ENCODE results near the gene HBP1. TPM values are rescaled to one million over a fixed set of nuclear protein-coding genes. Genes with fewer than 3 reads are reported as not detected.
A peak's percentile ranks its signal among the peaks of the same experiment; 100 is the strongest.

HBP1 gene
- total RNA-seq, 1 donor from 2014 or later, result 50.9 TPM

- H3K27me3 Mint-ChIP-seq (ENCODE audit: unreplicated experiment), result peaks cover 15% of the 10 kb centered on the region
- H3K4me1 Mint-ChIP-seq (ENCODE audit: unreplicated experiment), result peaks cover 23% of the 10 kb centered on the region
- no peak overlapping the region for H3K27ac Mint-ChIP-seq (ENCODE audit: unreplicated experiment)
- peaks cover 10% of the 10 kb centered on the region for H3K36me3 Mint-ChIP-seq (ENCODE audit: low read depth, unreplicated experiment)
- H3K9me3 Mint-ChIP-seq (ENCODE audit: unreplicated experiment), result peaks cover 6% of the 10 kb centered on the region
- no peak overlapping the region for H3K4me3 Mint-ChIP-seq (ENCODE audit: unreplicated experiment)
- no peak for DNase-seq (ENCODE audit: low spot score)
- no peak for TF ChIP-seq CTCF (IDR thresholded peaks at IDR 0.05; ENCODE audit: unreplicated experiment)
Measured at GRCh38 chr7:107164092-107164491, 4.7 kb upstream of the HBP1 start.

GRCh38 chr7:107165341-107165740, 3.5 kb upstream of the HBP1 start:
- H3K36me3 Mint-ChIP-seq (ENCODE audit: low read depth, unreplicated experiment), result peaks cover 10% of the 10 kb centered on the region
- no peak for TF ChIP-seq CTCF (IDR thresholded peaks at IDR 0.05; ENCODE audit: unreplicated experiment)
- peaks cover 17% of the 10 kb centered on the region for H3K27me3 Mint-ChIP-seq (ENCODE audit: unreplicated experiment)
- H3K27ac Mint-ChIP-seq (ENCODE audit: unreplicated experiment), result no peak overlapping the region
- DNase-seq (ENCODE audit: low spot score), result no peak
- no peak overlapping the region for H3K4me3 Mint-ChIP-seq (ENCODE audit: unreplicated experiment)
- H3K4me1 Mint-ChIP-seq (ENCODE audit: unreplicated experiment), result peaks cover 23% of the 10 kb centered on the region
- peaks cover 6% of the 10 kb centered on the region for H3K9me3 Mint-ChIP-seq (ENCODE audit: unreplicated experiment)

GRCh38 chr7:107166736-107167426, 1.9 kb upstream of the HBP1 start:
- Mint-ChIP-seq H3K9me3 (ENCODE audit: unreplicated experiment) (peaks cover 6% of the 10 kb centered on the region), H3K4me1 (ENCODE audit: unreplicated experiment) (peaks cover 25% of the 10 kb centered on the region), H3K27me3 (ENCODE audit: unreplicated experiment) (peaks cover 19% of the 10 kb centered on the region), H3K36me3 (ENCODE audit: low read depth, unreplicated experiment) (peaks cover 10% of the 10 kb centered on the region), H3K27ac (ENCODE audit: unreplicated experiment) (peak overlapping the region; percentile 100), H3K4me3 (ENCODE audit: unreplicated experiment) (peak overlapping the region; percentile 100)
- DNase-seq (ENCODE audit: low spot score), result no peak
- TF ChIP-seq CTCF (IDR thresholded peaks at IDR 0.05; ENCODE audit: unreplicated experiment), result no peak

- H3K4me3 Mint-ChIP-seq (ENCODE audit: unreplicated experiment), result peak overlapping the region; percentile 100
- H3K9me3 Mint-ChIP-seq (ENCODE audit: unreplicated experiment), result peaks cover 6% of the 10 kb centered on the region
- peaks cover 19% of the 10 kb centered on the region for H3K27me3 Mint-ChIP-seq (ENCODE audit: unreplicated experiment)
- TF ChIP-seq CTCF (IDR thresholded peaks at IDR 0.05; ENCODE audit: unreplicated experiment), result peak; percentile 67
- peaks cover 10% of the 10 kb centered on the region for H3K36me3 Mint-ChIP-seq (ENCODE audit: low read depth, unreplicated experiment)
- H3K27ac Mint-ChIP-seq (ENCODE audit: unreplicated experiment), result peak overlapping the region; percentile 100
- DNase-seq (ENCODE audit: low spot score), result no peak
- peaks cover 25% of the 10 kb centered on the region for H3K4me1 Mint-ChIP-seq (ENCODE audit: unreplicated experiment)
Measured at GRCh38 chr7:107167483-107168232, 1.1 kb upstream of the HBP1 start.

All from endothelial cell (in vitro differentiated cells).